SK-N-SH treated with all-trans-retinoic acid at 6 μM for 48 hours (cell line): Measurements from ENCODE around the gene B2M.
"Not testable (repeated sequence)": the region's sequence is repeated elsewhere in the genome, so short reads cannot be mapped to it uniquely, and the experiment has no call there.

Experiments used
- ATAC-seq: fragments of 200-7000 bp; cut with Tn5 transposase; 3 replicates; pipeline ENCODE4 v1.9.1; 2020; ENCODE audit warnings: mild to moderate bottlenecking, moderate library complexity
- ARNTL ChIP-seq: fragments of 450-650 bp; formaldehyde crosslinking; IDR thresholded peaks from 2 replicates; pipeline ENCODE4 v1.5.0; 2020; ENCODE audit warnings: low read depth, mild to moderate bottlenecking, moderate library complexity, borderline replicate concordance
- BACH2 ChIP-seq: fragments of 250-450 bp; sonication (Bioruptor Pico); IDR thresholded peaks from 2 replicates; pipeline ENCODE4 v1.9.0; 2021; ENCODE audit warnings: mild to moderate bottlenecking, borderline replicate concordance
- CREB5 ChIP-seq: fragments of 250-450 bp; sonication (Bioruptor Pico); IDR thresholded peaks from 2 replicates; pipeline ENCODE4 v1.5.1; 2020; ENCODE audit warnings: low read depth, mild to moderate bottlenecking, moderate library complexity
- CSDC2 ChIP-seq: fragments of 250-450 bp; sonication (Bioruptor Pico); IDR thresholded peaks from 2 replicates; pipeline ENCODE4 v1.5.0; 2020; ENCODE audit warnings: mild to moderate bottlenecking, moderate library complexity
- ESRRG ChIP-seq: fragments of 250-450 bp; sonication (Bioruptor Pico); IDR thresholded peaks from 2 replicates; pipeline ENCODE4 v1.6.1; 2021; ENCODE audit warnings: mild to moderate bottlenecking
- GLIS3 ChIP-seq: fragments of 250-450 bp; sonication (Bioruptor Pico); IDR thresholded peaks from 2 replicates; pipeline ENCODE4 v1.5.0; 2020; ENCODE audit warnings: mild to moderate bottlenecking, moderate library complexity
- ISL1 ChIP-seq: fragments of 250-450 bp; sonication (Bioruptor Pico); IDR thresholded peaks from 2 replicates; pipeline ENCODE4 v2.1.2; 2022; ENCODE audit warnings: mild to moderate bottlenecking, moderate library complexity
- OSR1 ChIP-seq: fragments of 250-450 bp; sonication (Bioruptor Pico); IDR thresholded peaks from 2 replicates; pipeline ENCODE4 v1.8.0; 2022; ENCODE audit warnings: moderate library complexity, mild to moderate bottlenecking, inconsistent platforms
- PPARA ChIP-seq: fragments of 250-450 bp; sonication (Bioruptor Pico); IDR thresholded peaks from 2 replicates; pipeline ENCODE4 v1.5.0; 2020; ENCODE audit warnings: mild to moderate bottlenecking, borderline replicate concordance
- SNAI2 ChIP-seq: fragments of 250-450 bp; sonication (Bioruptor Pico); IDR thresholded peaks from 2 replicates; pipeline ENCODE4 v1.5.0; 2020; ENCODE audit warnings: mild to moderate bottlenecking, moderate library complexity
- ZC3H10 ChIP-seq: fragments of 250-450 bp; sonication (Bioruptor Pico); IDR thresholded peaks from 2 replicates; pipeline ENCODE4 v1.5.1; 2021; ENCODE audit warnings: mild to moderate bottlenecking, moderate library complexity
- ZFP3 ChIP-seq: fragments of 250-450 bp; sonication (Bioruptor Pico); IDR thresholded peaks from 2 replicates; pipeline ENCODE4 v1.5.0; 2020; ENCODE audit warnings: mild to moderate bottlenecking, moderate library complexity
- ZFP30 ChIP-seq: fragments of 450-650 bp; formaldehyde crosslinking; IDR thresholded peaks from 2 replicates; pipeline ENCODE4 v1.5.0; 2022; ENCODE audit warnings: mild to moderate bottlenecking, moderate library complexity
- ZNF565 ChIP-seq: fragments of 450-650 bp; formaldehyde crosslinking; conservative IDR thresholded peaks from 2 replicates; pipeline ENCODE4 v1.5.0; 2020; ENCODE audit warnings: low read depth, mild to moderate bottlenecking, moderate library complexity
- ZNF70 ChIP-seq: fragments of 450-650 bp; formaldehyde crosslinking; IDR thresholded peaks from 2 replicates; pipeline ENCODE4 v1.5.0; 2020; ENCODE audit warnings: mild to moderate bottlenecking, moderate library complexity
- ZNF8 ChIP-seq: fragments of 450-650 bp; formaldehyde crosslinking; IDR thresholded peaks from 2 replicates; pipeline ENCODE4 v1.5.0; 2020; ENCODE audit warnings: mild to moderate bottlenecking, moderate library complexity
- TF ChIP-seq, protein P1 (sequence below): fragments of 250-450 bp; sonication (Bioruptor Pico); IDR thresholded peaks from 2 replicates; pipeline ENCODE4 v1.8.0; 2021; ENCODE audit warnings: low read depth, mild to moderate bottlenecking, moderate library complexity, borderline replicate concordance
- TF ChIP-seq, protein P2 (sequence below): fragments of 250-450 bp; sonication (Bioruptor Pico); IDR thresholded peaks from 2 replicates; pipeline ENCODE4 v1.5.1; 2021; ENCODE audit warnings: mild to moderate bottlenecking, moderate library complexity

Gene B2M

GRCh38 chr15:44735482-44736180, 24.3 kb downstream of the B2M start (continued):
- TF ChIP-seq ZNF70 (CRISPR knock-in tag) = no peak

GRCh38 chr15:44736181-44736765, 25.0 kb downstream of the B2M start, which contains the start of gene TRIM69:
TRIM69 (plus strand) TSS chr15:44736528; CDS start chr15:44736705, 177 bp downstream.
- TF ChIP-seq ZC3H10 (CRISPR knock-in tag) (no peak), ARNTL (CRISPR knock-in tag) (no peak), ZFP3 (CRISPR knock-in tag) (no peak), PPARA (CRISPR knock-in tag) (no peak), ZFP30 (no peak), GLIS3 (CRISPR knock-in tag) (no peak)
- ATAC-seq = no peak

GRCh38 chr15:44738340-44738984, 27.1 kb downstream of the B2M start:
- peak; percentile 40; the same call in 2 of the 3 replicates for ATAC-seq
- TF ChIP-seq ZC3H10 (CRISPR knock-in tag) = no peak
- TF ChIP-seq, protein P1, sequence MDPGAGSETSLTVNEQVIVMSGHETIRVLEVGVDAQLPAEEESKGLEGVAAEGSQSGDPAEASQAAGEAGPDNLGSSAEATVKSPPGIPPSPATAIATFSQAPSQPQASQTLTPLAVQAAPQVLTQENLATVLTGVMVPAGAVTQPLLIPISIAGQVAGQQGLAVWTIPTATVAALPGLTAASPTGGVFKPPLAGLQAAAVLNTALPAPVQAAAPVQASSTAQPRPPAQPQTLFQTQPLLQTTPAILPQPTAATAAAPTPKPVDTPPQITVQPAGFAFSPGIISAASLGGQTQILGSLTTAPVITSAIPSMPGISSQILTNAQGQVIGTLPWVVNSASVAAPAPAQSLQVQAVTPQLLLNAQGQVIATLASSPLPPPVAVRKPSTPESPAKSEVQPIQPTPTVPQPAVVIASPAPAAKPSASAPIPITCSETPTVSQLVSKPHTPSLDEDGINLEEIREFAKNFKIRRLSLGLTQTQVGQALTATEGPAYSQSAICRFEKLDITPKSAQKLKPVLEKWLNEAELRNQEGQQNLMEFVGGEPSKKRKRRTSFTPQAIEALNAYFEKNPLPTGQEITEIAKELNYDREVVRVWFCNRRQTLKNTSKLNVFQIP = no peak
- TF ChIP-seq, protein P2, sequence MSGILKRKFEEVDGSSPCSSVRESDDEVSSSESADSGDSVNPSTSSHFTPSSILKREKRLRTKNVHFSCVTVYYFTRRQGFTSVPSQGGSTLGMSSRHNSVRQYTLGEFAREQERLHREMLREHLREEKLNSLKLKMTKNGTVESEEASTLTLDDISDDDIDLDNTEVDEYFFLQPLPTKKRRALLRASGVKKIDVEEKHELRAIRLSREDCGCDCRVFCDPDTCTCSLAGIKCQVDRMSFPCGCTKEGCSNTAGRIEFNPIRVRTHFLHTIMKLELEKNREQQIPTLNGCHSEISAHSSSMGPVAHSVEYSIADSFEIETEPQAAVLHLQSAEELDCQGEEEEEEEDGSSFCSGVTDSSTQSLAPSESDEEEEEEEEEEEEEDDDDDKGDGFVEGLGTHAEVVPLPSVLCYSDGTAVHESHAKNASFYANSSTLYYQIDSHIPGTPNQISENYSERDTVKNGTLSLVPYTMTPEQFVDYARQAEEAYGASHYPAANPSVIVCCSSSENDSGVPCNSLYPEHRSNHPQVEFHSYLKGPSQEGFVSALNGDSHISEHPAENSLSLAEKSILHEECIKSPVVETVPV (CRISPR knock-in tag) = no peak
- TF ChIP-seq, all 23 proteins: peak for 0

GRCh38 chr15:44739222-44739847, 28.0 kb downstream of the B2M start:
- ATAC-seq = not testable (repeated sequence)

DNA sequence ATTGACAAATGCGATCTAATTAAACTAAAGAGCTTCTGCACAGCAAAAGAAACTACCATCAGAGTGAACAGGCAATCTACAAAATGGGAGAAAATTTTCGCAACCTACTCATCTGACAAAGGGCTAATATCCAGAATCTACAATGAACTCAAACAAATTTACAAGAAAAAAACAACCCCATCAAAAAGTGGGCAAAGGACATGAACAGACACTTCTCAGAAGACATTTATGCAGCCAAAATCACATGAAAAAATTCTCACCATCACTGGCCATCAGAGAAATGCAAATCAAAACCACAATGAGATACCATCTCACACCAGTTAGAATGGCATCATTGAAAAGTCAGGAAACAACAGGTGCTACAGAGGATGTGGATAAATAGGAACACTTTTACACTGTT, 32.1 kb downstream of the B2M start:
- ATAC-seq = not testable (repeated sequence)

DNA sequence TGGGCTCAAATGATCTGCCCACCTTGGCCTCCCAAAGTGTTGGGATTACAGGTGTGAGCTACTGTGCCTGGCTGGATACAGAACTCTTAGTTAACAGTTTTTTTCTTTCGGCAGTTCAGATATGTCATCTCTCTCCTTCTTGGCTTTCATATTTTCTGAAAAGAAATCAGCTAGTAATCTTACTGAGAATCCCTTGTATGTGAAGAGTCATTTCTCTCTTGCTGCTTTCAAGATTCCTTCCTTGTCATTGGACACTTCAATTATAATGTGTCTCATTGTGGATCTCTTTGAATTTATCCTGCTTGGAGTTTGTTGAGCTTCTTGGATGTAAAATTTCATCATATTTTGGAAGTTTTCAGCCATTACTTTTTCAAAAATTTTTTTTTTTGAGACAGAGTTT, 42.0 kb downstream of the B2M start:
- no peak for ATAC-seq
- TF ChIP-seq SNAI2 (CRISPR knock-in tag) = no peak
- TF ChIP-seq, protein P2 (CRISPR knock-in tag) = no peak
- TF ChIP-seq BACH2 (CRISPR knock-in tag) = no peak
- no peak for TF ChIP-seq ZNF565 (CRISPR knock-in tag)
- TF ChIP-seq ZNF70 (CRISPR knock-in tag) = no peak
- no peak for TF ChIP-seq OSR1 (CRISPR knock-in tag)
- TF ChIP-seq ZFP30 = no peak
- no peak for TF ChIP-seq ZFP3 (CRISPR knock-in tag)

GRCh38 chr15:44763187-44763586, 51.9 kb downstream of the B2M start:
- TF ChIP-seq ARNTL (CRISPR knock-in tag) (no peak), ZC3H10 (CRISPR knock-in tag) (no peak), OSR1 (CRISPR knock-in tag) (no peak), ZNF8 (CRISPR knock-in tag) (no peak), PPARA (CRISPR knock-in tag) (no peak), GLIS3 (CRISPR knock-in tag) (no peak), ISL1 (no peak), ZFP3 (CRISPR knock-in tag) (no peak), CREB5 (no peak), CSDC2 (CRISPR knock-in tag) (no peak), ZNF70 (CRISPR knock-in tag) (no peak), ESRRG (CRISPR knock-in tag) (no peak)
- TF ChIP-seq, protein P1 = no peak
- TF ChIP-seq, protein P2 (CRISPR knock-in tag) = no peak
- TF ChIP-seq, all 23 proteins: peak for 0
- ATAC-seq = no peak
